PC-3 (cell line): ENCODE measurements around the gene EHD4. TPM values are rescaled to one million over a fixed set of nuclear protein-coding genes. Genes with fewer than 3 reads are reported as not detected.

Experiments used
- ATAC-seq: fragments of 200-7000 bp; cut with Tn5 transposase; 2 replicates; pipeline ENCODE4 v1.9.1; 2020; ENCODE audit warnings: mild to moderate bottlenecking, moderate library complexity
- BruUV-seq: library from RNA; stranded (reverse); fragments of 400-500 nt; replicated peaks from 2 replicates; lab custom pipeline; 2021; lab: Mats Ljungman, UMichigan
- CTCF ChIA-PET: fragments of 300-600 bp; sonication (Branson Sonifier 250); formaldehyde crosslinking; loops from one replicate; lab custom pipeline; 2022; ENCODE audit warnings: antibody characterized with exemption; lab: Charles Lee
- POLR2A ChIA-PET: fragments of 300-600 bp; sonication (Branson Sonifier 250); formaldehyde crosslinking; loops from one replicate; lab custom pipeline; 2022; ENCODE audit warnings: antibody characterized with exemption; ENCODE audit not compliant: unreplicated experiment; lab: Charles Lee
- DNase-seq: peaks from one replicate; pipeline ENCODE4 v3.0.0-alpha.2; 2015
- H2AFZ ChIP-seq: fragments of 300-600 bp; sonication (generic); 2 replicates; pipeline ENCODE4 v1.6.0; 2016; ENCODE audit warnings: antibody characterized with exemption, low read length
- H3F3A ChIP-seq: fragments of 300-600 bp; sonication (generic); one replicate; pipeline ENCODE4 v1.6.0; 2017; ENCODE audit warnings: antibody characterized with exemption, low read length, control low read depth, mild to moderate bottlenecking; ENCODE audit not compliant: unreplicated experiment
- H3K27ac ChIP-seq: fragments of 300-600 bp; sonication (generic); 2 replicates; pipeline ENCODE4 v1.5.1; 2016; ENCODE audit warnings: mild to moderate bottlenecking, low read length
- H3K27me3 ChIP-seq: fragments of 300-600 bp; sonication (generic); 2 replicates; pipeline ENCODE4 v1.6.1; 2016; ENCODE audit warnings: low read length, mixed read lengths
- H3K36me3 ChIP-seq: fragments of 300-600 bp; sonication (generic); 2 replicates; pipeline ENCODE4 v1.6.1; 2016; ENCODE audit warnings: low read depth, mixed run types, low read length, mixed read lengths
- H3K4me1 ChIP-seq: fragments of 300-600 bp; sonication (generic); 2 replicates; pipeline ENCODE4 v1.5.1; 2016; ENCODE audit warnings: low read length; ENCODE audit not compliant: insufficient read depth
- H3K4me2 ChIP-seq: fragments of 300-600 bp; sonication (generic); 2 replicates; pipeline ENCODE4 v1.6.0; 2016; ENCODE audit warnings: low read length
- H3K4me3 ChIP-seq: fragments of 300-600 bp; sonication (generic); 2 replicates; pipeline ENCODE4 v1.5.1; 2016; ENCODE audit warnings: mild to moderate bottlenecking, low read length, mixed read lengths
- H3K79me2 ChIP-seq: fragments of 300-600 bp; sonication (generic); 2 replicates; pipeline ENCODE4 v1.6.1; 2017; ENCODE audit warnings: low read length, mixed read lengths
- H3K9ac ChIP-seq: fragments of 300-600 bp; sonication (generic); 2 replicates; pipeline ENCODE4 v1.6.0; 2016; ENCODE audit warnings: mild to moderate bottlenecking, low read length
- H3K9me2 ChIP-seq: fragments of 300-600 bp; sonication (generic); replicated peaks from 2 replicates; pipeline ENCODE4 v1.6.1; 2016; ENCODE audit warnings: mixed run types, low read length, mixed read lengths
- H3K9me3 ChIP-seq: fragments of 300-600 bp; sonication (generic); 2 replicates; pipeline ENCODE4 v1.6.1; 2016; ENCODE audit warnings: low read length, mixed read lengths
- H4K20me1 ChIP-seq: fragments of 300-600 bp; sonication (generic); 2 replicates; pipeline ENCODE4 v1.6.1; 2016; ENCODE audit warnings: low read length, mixed read lengths
- CTCF ChIP-seq: fragments of 300-600 bp; sonication (generic); conservative IDR thresholded peaks from 2 replicates; pipeline ENCODE4 v1.5.1; 2017; ENCODE audit warnings: antibody characterized with exemption, low read depth, mild to moderate bottlenecking, low read length
- EZH2 ChIP-seq: fragments of 300-600 bp; sonication (generic); IDR thresholded peaks from one replicate; pipeline ENCODE4 v1.6.1; 2017; ENCODE audit warnings: antibody characterized with exemption, mild to moderate bottlenecking, low read length; ENCODE audit not compliant: unreplicated experiment
- EZH2phosphoT487 ChIP-seq: fragments of 300-600 bp; sonication (generic); IDR thresholded peaks from 2 replicates; pipeline ENCODE4 v1.6.1; 2018; ENCODE audit warnings: mild to moderate bottlenecking, antibody characterized with exemption, low read length, borderline replicate concordance
- intact Hi-C: fragments of 100-400 bp; cut with micrococcal nuclease; formaldehyde crosslinking; loops from 2 replicates; pipeline ENCODE4 v1.9.0; 2023
- total RNA-seq: library from RNA; depleted of rRNA; stranded (reverse); fragments of >200 nt; gene quantifications from 2 replicates; pipeline ENCODE4 v1.2.3, GENCODE V29; 2014

Gene EHD4
- total RNA-seq, 1 experiment from 2014 or later, result 57.8 TPM

- no peak overlapping the region for H3K9ac ChIP-seq
- ATAC-seq (no peak; the same call in 1 of the 2 replicates), DNase-seq (no peak)
- H4K20me1 ChIP-seq, result no peaks in the 10 kb centered on the region
- ChIA-PET CTCF (no interaction called here), POLR2A (no interaction called here)
- TF ChIP-seq EZH2 (no peak), CTCF (no peak), EZH2phosphoT487 (no peak)
- H3F3A ChIP-seq, result no peaks in the 10 kb centered on the region
- H3K79me2 ChIP-seq, result no peaks in the 10 kb centered on the region
- H3K27me3 ChIP-seq, result no peaks in the 10 kb centered on the region
- no peak overlapping the region for H2AFZ ChIP-seq
- H3K4me1 ChIP-seq, result no peaks in the 10 kb centered on the region
- H3K9me2 ChIP-seq, result no peaks in the 10 kb centered on the region
- intact Hi-C loops, result no loop called here
- H3K4me2 ChIP-seq, result no peak overlapping the region
- no peak overlapping the region for H3K27ac ChIP-seq
- no peak overlapping the region for H3K4me3 ChIP-seq
- no peaks in the 10 kb centered on the region for H3K9me3 ChIP-seq
- BruUV-seq, result no TSS peak
- H3K36me3 ChIP-seq, result no peaks in the 10 kb centered on the region
These were observed 94.6 kb downstream of the EHD4 start for GRCh38 chr15:41877631-41878354.

GRCh38 chr15:41876689-41877088 lies 95.7 kb downstream of the EHD4 start:
- Histone ChIP-seq H3K9ac (no peak overlapping the region), H3K4me2 (no peak overlapping the region), H3K9me3 (no peaks in the 10 kb centered on the region), H4K20me1 (no peaks in the 10 kb centered on the region), H2AFZ (no peak overlapping the region), H3F3A (no peaks in the 10 kb centered on the region), H3K9me2 (no peaks in the 10 kb centered on the region), H3K4me1 (peaks cover 7% of the 10 kb centered on the region), H3K79me2 (no peaks in the 10 kb centered on the region), H3K36me3 (no peaks in the 10 kb centered on the region), H3K4me3 (no peak overlapping the region), H3K27ac (no peak overlapping the region), H3K27me3 (no peaks in the 10 kb centered on the region)
- no peak for ATAC-seq
- BruUV-seq, result no TSS peak
- no peak for DNase-seq
- TF ChIP-seq EZH2phosphoT487 (no peak), EZH2 (no peak), CTCF (no peak)
- POLR2A ChIA-PET, result no interaction called here
- intact Hi-C loops, result no loop called here
- CTCF ChIA-PET, result no interaction called here

GRCh38 chr15:41876007-41876406 lies 96.3 kb downstream of the EHD4 start:
- no peaks in the 10 kb centered on the region for H3K36me3 ChIP-seq
- no TSS peak for BruUV-seq
- DNase-seq, result no peak
- TF ChIP-seq CTCF, result no peak
- H3F3A ChIP-seq, result no peaks in the 10 kb centered on the region
- no peak for ATAC-seq
- no peaks in the 10 kb centered on the region for H4K20me1 ChIP-seq
- ChIA-PET CTCF (no interaction called here), POLR2A (no interaction called here)
- H3K9ac ChIP-seq, result no peak overlapping the region
- no peaks in the 10 kb centered on the region for H3K9me2 ChIP-seq
- no peaks in the 10 kb centered on the region for H3K27me3 ChIP-seq
- intact Hi-C loops, result no loop called here
- H3K4me1 ChIP-seq, result peaks cover 14% of the 10 kb centered on the region
- H3K4me2 ChIP-seq, result no peak overlapping the region
- no peaks in the 10 kb centered on the region for H3K9me3 ChIP-seq
- H3K79me2 ChIP-seq, result no peaks in the 10 kb centered on the region
- H2AFZ ChIP-seq, result no peak overlapping the region
- H3K4me3 ChIP-seq, result no peak overlapping the region
- H3K27ac ChIP-seq, result no peak overlapping the region
